Umbilical cord (tissue), 2 donors: ENCODE measurements around the gene EFNA2. TPM values are rescaled to one million over a fixed set of nuclear protein-coding genes. Genes with fewer than 3 reads are reported as not detected.

Source experiments
- DNase-seq: peaks from one replicate; pipeline ENCODE4 v3.0.0-alpha.2; 2015; ENCODE audit warnings: low spot score
- total RNA-seq: library from RNA; depleted of rRNA; stranded (reverse); fragments of >200 nt; gene quantifications from one replicate; pipeline ENCODE4 v1.2.3, GENCODE V29; 2014; ENCODE audit warnings: low replicate concordance; ENCODE audit not compliant: insufficient read depth

Gene EFNA2
- total RNA-seq, 1 donor from 2014 or later: not detected

DNA sequence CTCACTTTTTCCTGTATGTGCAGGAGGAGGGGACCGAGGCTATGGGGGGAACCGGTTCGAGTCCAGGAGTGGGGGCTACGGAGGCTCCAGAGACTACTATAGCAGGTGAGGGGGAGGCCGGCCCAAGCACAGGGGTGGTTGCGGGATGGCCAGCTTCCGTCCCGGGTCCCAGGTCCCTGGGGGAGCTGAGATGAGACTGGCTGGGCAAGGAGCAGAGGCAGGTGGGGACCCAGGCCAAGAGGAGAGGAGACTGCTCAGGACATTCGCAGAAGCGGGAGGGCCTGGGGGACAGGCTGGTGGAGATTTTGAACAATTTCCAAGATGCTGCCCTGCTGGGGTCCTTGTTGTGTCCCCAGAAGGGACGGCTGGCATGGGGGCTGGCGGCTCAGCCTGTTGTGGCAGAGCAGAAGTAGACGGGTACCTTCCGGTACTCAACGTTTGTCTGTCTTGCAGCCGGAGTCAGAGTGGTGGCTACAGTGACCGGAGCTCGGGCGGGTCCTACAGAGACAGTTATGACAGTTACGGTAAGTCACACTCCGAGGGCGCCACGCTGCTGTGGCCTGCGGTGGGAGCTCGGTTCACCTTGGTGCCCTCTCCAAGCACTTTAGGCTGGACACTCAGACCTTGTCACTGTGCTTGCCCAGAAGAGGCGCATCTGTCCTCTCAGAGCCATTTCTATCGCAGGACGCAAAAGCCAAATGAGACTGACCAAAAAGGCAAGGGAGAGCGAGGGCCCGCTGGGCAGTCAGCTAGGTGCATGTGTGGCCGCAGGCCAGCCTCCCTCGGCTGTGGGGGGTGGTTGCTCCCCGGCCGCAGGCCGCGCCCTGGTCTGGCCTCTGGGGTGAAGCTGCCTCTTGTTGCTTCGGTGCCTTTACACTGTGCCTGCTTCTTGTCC lies 13.9 kb upstream of the EFNA2 start:
- no peak for DNase-seq

GRCh38 chr19:1272423-1273262 lies 13.0 kb upstream of the EFNA2 start:
- DNase-seq: no peak

DNA sequence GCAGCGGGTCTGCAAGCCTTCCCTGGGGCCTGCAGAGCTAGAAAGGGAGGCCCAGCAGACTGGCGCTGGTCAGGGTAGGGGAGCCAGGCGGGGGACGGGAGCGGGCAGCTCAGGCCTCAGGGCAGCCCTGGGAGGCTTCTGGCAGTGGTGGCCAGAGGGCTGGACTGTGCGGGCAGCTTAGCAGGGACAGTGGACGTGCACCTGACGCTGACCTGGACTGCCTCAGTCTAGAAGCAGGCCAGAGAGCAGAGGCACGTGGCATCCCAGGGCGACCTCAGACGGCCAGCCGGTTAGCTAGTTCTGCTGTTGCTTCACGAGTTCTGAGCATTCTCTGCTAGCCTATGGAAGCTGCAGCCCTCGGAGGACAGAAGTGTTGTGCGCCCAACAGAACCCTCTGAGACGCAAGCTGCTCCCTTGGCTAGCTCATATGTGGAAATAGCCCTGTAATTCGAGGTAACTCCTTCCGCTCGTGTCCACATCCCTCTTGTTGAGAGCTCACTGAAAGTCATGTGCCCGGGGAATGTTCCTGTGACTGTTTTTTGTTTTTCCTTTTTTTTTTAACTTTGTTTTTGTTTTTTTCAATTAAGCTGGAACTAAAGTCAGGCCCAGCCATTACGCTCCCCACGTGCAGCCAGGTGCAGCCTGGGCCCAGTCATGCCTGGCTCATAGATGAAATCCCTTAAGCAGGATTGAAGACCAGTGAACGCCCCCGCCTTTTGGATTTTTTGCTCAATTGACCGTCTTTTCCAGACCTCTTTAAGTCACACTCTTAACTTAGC lies 12.2 kb upstream of the EFNA2 start:
- DNase-seq: no peak

GRCh38 chr19:1274081-1274851 lies 11.4 kb upstream of the EFNA2 start:
- no peak for DNase-seq

GRCh38 chr19:1274852-1275259 lies 10.8 kb upstream of the EFNA2 start:
- no peak for DNase-seq

DNA sequence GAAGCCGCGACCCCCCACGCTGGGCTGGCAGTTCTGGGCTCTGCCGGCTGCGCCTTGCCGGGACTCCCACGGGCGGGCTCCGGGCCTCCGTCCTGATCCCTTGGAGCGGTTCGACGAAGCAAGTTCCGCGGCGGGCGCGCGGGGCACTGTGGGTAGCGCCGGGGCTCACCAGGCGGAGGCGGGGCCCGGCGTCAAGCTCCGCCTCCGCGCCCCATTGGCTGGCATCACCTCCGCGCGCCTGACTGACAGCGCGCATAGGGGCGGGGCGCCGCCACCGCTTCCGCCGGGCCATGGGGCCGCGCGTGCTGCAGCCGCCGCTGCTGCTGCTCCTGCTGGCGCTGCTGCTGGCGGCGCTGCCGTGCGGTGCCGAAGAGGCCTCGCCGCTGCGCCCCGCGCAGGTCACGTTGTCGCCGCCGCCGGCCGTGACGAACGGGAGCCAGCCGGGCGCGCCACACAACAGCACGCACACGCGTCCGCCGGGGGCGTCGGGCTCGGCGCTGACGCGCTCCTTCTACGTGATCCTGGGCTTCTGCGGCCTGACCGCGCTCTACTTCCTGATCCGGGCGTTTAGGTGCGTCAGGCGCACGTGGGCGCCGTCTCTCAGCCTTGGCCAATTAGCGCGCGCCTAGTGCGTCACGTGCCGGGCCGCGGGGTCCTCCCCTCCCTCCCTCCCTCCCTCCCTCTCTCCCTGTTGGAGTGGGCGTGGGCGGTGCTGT lies 10.3 kb upstream of the EFNA2 start, which contains the start of gene FAM174C:
FAM174C (plus strand) TSS at position 271 of the 716 bp plus-strand sequence; CDS start at position 291, 20 bp downstream.
- peak; percentile 97 for DNase-seq

GRCh38 chr19:1275976-1276627 lies 9.6 kb upstream of the EFNA2 start:
- DNase-seq: no peak

DNA sequence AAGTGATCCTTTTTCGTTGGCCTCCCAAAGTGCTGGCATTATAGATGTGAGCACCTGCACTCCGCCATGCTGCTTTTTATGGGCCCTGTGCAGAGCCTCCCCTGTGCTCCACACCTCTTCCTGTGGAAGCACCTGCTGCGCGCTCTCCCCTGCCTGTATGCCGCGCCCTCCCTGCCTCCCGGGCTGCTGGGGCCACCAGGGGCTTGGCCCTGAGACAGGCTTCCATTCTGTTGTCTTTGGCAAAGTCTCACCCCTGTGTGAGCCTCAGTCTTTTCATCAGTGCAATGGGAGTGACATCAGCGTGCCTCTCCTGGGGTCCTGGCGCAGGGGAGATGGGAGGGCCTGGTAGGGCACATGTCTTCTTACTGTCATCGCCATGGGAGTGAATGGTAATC lies 9.0 kb upstream of the EFNA2 start:
- DNase-seq: no peak

GRCh38 chr19:1277061-1277460 lies 8.6 kb upstream of the EFNA2 start:
- no peak for DNase-seq

DNA sequence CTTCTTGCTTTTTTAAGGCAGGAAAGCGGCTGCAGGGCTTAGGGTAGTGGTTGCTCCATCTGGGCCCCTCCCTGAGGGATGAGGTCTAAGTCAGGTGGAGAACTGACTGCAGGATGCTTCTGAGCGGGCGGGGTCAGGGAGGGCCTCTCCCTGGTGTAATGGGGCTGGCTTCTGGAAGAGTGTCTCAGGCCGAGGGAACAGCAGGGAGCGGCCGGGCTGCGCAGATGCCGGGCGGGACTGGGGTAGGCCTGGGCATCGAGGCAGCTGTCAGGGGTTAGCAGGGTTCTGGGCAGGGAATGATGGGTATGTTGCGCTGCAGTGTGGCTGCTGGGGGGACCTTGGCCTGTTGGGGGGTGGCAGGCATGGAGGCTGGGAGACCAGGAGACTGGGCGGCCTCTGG lies 7.6 kb upstream of the EFNA2 start:
- DNase-seq: no peak

- no peak for DNase-seq
These were observed 6.7 kb upstream of the EFNA2 start for GRCh38 chr19:1278713-1279660.

DNA sequence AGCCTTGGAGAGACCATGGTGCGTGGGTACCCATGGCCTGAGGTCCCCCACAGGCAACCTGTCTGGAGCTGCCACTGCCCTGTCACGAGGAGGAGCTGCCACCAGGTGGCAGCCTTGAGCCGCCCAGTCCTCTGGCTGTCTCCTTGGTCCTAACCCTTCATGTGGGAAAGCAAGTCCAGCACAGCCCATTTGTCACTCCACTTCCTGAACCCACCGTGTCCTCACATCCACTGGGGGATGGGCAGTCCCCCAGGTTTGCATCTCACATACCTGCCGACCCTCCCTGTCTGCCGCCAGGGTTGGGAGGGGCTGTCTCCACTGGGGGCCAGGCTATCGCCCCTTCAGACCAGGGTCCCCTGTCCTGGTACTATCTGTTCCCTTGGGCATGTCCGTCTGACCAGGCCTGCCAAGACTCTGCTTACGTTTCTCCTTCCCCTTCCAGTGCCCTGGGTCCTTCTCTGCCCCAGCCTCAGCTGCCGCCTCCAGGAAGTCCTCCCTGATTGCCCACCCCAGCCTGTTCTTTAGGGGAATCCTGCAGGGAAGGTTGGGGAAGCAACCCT lies 5.8 kb upstream of the EFNA2 start:
- DNase-seq: peak; percentile 85

GRCh38 chr19:1280636-1281568 lies 4.8 kb upstream of the EFNA2 start:
- no peak for DNase-seq

- DNase-seq: no peak
These were observed 3.9 kb upstream of the EFNA2 start for GRCh38 chr19:1281569-1282287.

DNA sequence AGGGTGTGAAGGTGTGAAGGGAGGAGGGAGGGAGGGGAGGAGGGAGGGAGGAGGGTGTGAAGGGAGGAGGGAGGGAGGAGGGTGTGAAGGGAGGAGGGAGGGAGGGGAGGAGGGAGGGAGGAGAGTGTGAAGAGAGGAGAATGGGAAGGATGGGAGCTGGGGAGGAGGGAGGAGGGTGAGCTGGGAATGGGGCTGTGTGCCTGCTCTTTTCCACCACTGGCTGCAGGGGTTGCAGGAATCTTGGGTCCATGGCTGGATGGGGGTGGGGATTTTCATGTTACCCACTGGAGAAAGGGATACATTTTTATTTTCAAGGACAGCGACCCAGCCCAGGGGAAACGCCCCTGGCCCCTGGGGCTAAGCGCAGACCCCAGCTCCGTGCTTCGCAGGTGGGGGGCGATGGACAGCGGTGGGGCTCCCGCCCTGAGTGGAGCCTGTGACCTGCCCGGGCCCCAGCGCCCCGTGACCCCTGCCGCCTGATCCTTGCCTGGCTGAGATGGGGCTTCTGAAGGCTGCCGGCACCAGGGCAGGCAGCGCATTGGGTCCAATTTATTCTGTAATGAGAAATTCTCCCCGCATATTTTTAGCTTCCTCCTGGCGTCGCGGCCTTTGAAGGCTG lies 3.0 kb upstream of the EFNA2 start:
- DNase-seq: no peak
